ENCODE results near the gene DENND2A.

DENND2A gene

DNA sequence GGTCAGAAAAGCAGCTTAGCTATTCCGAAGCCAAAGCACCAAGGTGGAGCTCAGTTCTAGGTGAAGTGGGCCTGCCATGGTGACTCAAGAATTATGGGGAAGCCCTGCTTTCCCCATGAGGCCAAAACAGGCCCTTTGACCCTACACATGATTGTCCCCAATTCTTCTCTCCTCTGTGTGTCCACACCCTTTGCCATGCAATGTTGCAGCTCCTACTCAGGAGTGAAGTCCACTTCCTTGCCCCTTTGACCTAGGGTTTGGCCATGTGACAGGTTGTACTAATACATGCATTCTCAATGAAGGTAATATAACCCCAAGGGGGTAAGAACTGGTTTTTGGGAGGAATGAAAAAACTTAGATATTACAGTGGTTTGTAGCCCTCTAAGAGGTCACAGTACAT, 93.7 kb downstream of the DENND2A start:
- Histone ChIP-seq H3K4me3 (ENCODE audit: low read depth in 1 of 2, low read length in 1 of 2) (no peak overlapping the region), H3K27ac (no peak overlapping the region), H3K36me3 (no peaks in the 10 kb centered on the region), H3K4me1 (ENCODE audit: control insufficient read depth in 1 of 2, insufficient read depth in 1 of 2, low read depth in 1 of 2, low read length in 1 of 2) (no peaks in the 10 kb centered on the region), H3K27me3 (peaks cover 6% of the 10 kb centered on the region), H3K9me3 (no peaks in the 10 kb centered on the region)
- TF ChIP-seq, protein P1, sequence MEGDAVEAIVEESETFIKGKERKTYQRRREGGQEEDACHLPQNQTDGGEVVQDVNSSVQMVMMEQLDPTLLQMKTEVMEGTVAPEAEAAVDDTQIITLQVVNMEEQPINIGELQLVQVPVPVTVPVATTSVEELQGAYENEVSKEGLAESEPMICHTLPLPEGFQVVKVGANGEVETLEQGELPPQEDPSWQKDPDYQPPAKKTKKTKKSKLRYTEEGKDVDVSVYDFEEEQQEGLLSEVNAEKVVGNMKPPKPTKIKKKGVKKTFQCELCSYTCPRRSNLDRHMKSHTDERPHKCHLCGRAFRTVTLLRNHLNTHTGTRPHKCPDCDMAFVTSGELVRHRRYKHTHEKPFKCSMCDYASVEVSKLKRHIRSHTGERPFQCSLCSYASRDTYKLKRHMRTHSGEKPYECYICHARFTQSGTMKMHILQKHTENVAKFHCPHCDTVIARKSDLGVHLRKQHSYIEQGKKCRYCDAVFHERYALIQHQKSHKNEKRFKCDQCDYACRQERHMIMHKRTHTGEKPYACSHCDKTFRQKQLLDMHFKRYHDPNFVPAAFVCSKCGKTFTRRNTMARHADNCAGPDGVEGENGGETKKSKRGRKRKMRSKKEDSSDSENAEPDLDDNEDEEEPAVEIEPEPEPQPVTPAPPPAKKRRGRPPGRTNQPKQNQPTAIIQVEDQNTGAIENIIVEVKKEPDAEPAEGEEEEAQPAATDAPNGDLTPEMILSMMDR (IDR thresholded peaks at IDR 0.05), result no peak

DNA sequence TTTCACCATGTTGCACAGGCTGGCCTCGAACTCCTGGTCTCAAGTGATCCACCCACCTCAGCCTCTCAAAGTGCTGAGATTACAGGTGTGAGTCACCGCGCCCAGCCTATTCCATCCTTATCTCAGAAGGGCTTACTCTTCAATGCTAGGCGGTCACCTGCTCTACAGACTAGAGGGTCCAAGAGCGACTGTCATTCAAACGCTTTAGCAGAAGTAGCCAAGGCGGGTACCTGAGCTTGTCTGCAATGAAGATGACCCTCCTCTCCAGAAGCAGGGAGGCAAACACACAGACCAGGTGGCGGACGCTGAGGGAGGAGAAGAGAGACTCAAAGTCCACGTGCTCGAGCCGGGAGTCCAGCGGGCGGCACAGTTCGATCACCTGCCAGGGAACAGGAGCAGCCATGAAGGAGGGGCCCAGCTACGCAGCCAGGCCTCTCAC, 96.2 kb downstream of the DENND2A start:
- TF ChIP-seq, protein P1 (IDR thresholded peaks at IDR 0.05), result no peak
- peaks cover 16% of the 10 kb centered on the region for H3K27me3 ChIP-seq
- no peaks in the 10 kb centered on the region for H3K9me3 ChIP-seq
- H3K4me3 ChIP-seq (ENCODE audit: low read depth in 1 of 2, low read length in 1 of 2), result no peak overlapping the region
- no peaks in the 10 kb centered on the region for H3K4me1 ChIP-seq (ENCODE audit: control insufficient read depth in 1 of 2, insufficient read depth in 1 of 2, low read depth in 1 of 2, low read length in 1 of 2)
- H3K36me3 ChIP-seq, result no peaks in the 10 kb centered on the region
- no peak overlapping the region for H3K27ac ChIP-seq

DNA sequence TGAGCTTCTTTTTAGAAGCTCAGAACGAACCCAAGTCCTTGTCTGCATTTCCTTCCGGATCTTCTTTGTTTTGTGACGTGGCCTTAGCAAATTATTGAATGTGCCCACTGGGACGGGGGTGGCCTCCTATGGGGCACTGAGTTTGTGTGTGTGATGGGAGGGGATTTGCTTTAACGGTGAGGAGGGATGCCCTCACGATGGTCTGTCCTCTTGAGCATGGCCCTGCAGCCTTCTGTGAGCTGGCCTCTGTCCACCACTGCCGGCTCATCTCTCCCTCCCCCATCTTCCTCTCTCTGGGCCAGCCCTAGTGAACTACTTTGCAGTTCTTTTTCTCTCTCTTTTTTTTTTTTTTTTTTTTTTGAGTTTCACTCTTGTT, 98.4 kb downstream of the DENND2A start:
- Histone ChIP-seq H3K9me3 (no peaks in the 10 kb centered on the region), H3K27ac (no peak overlapping the region), H3K36me3 (no peaks in the 10 kb centered on the region), H3K4me1 (ENCODE audit: control insufficient read depth in 1 of 2, insufficient read depth in 1 of 2, low read depth in 1 of 2, low read length in 1 of 2) (no peaks in the 10 kb centered on the region), H3K27me3 (peaks cover 23% of the 10 kb centered on the region), H3K4me3 (ENCODE audit: low read depth in 1 of 2, low read length in 1 of 2) (no peak overlapping the region)
- TF ChIP-seq, protein P1 (IDR thresholded peaks at IDR 0.05), result no peak

DNA sequence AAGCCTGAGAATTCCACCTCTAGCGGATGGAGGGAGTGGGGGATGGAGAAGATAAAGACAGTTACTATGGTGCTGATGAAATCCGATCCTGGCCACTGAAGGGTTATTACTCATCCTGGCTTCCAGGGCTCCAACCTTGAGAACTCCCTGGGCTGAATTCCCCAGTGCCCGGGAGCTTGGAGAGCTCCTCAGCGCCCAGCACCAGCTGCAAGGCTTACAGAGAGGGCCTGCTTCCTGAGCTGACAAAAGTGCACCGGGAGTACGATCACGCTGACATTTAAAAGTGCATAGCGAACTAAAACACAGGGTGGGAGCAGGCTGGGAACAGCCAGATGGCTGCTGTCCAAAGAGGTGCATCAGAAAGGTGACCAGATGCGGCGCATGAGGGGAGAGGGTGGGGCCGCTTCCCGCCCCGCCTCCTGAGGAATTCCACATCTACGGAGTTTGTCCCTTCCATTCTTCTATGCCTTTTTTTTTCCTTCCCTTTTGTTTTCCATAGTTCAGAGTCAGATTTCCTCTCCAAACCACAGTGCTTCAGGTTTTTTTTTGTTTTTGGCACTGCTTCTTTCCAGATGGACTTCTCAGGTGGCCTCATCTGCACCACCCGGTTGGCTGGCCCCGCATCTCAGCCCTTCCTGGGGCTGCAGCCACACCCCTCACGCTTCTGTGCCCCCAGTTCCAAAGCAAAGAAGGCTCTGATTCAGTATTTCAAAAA, 98.9 kb downstream of the DENND2A start:
- TF ChIP-seq, protein P1 (IDR thresholded peaks at IDR 0.05), result no peak
- Histone ChIP-seq H3K9me3 (no peaks in the 10 kb centered on the region), H3K4me3 (ENCODE audit: low read depth in 1 of 2, low read length in 1 of 2) (no peak overlapping the region), H3K27ac (no peak overlapping the region), H3K36me3 (no peaks in the 10 kb centered on the region), H3K4me1 (ENCODE audit: control insufficient read depth in 1 of 2, insufficient read depth in 1 of 2, low read depth in 1 of 2, low read length in 1 of 2) (no peaks in the 10 kb centered on the region), H3K27me3 (peaks cover 22% of the 10 kb centered on the region)

DNA sequence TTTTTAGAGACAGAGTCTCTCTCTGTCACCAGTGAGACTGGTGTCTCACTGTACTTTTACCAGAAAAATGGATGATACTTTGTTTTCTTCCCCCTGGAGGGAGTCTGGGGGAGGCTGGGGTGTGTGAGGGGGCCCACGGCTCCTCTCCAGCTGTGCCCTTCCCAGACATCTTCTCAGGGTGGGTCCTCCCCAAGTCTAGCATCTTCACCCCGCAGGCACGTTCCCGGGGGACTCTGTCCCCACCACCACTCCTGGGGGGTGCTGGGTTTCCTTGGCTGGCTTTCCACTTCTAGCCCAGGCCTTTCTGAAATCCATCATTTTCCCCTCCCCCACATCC, 99.5 kb downstream of the DENND2A start:
- Histone ChIP-seq H3K4me3 (ENCODE audit: low read depth in 1 of 2, low read length in 1 of 2) (no peak overlapping the region), H3K9me3 (no peaks in the 10 kb centered on the region), H3K27ac (no peak overlapping the region), H3K36me3 (no peaks in the 10 kb centered on the region), H3K27me3 (peaks cover 20% of the 10 kb centered on the region), H3K4me1 (ENCODE audit: control insufficient read depth in 1 of 2, insufficient read depth in 1 of 2, low read depth in 1 of 2, low read length in 1 of 2) (no peaks in the 10 kb centered on the region)
- TF ChIP-seq, protein P1 (IDR thresholded peaks at IDR 0.05), result no peak
